Measurements from ENCODE around the gene CD46. TPM values are rescaled to one million over a fixed set of nuclear protein-coding genes. Genes with fewer than 3 reads are reported as not detected.

Gene CD46
- total RNA-seq, 2 experiments from 2014 or later: 112 to 115 TPM

GRCh38 chr1:207841901-207842300 is 90.0 kb downstream of the CD46 start:
- no peaks in the 10 kb centered on the region for H3K27me3 Mint-ChIP-seq
- H3K36me3 Mint-ChIP-seq (ENCODE audit: low read depth): peaks cover 34% of the 10 kb centered on the region
- H3K9me3 Mint-ChIP-seq: no peaks in the 10 kb centered on the region
- ChIA-PET POLR2A (no interaction called here), CTCF (interaction anchor here (0.8 to 4.6 kb wide), 6 partner anchors 13 to 43 kb away, joined by 4 to 24 read pairs (median 4); no protein-coding TSS in a partner anchor)
- no peak overlapping the region for H3K27ac Mint-ChIP-seq
- H3K4me1 Mint-ChIP-seq: peaks cover 28% of the 10 kb centered on the region
- no peak overlapping the region for H3K4me3 Mint-ChIP-seq
- no peak for DNase-seq

GRCh38 chr1:207842506-207842905 is 90.7 kb downstream of the CD46 start:
- H3K4me1 Mint-ChIP-seq: peaks cover 28% of the 10 kb centered on the region
- no peak for DNase-seq
- CTCF ChIA-PET: interaction anchor here (0.8 to 4.6 kb wide), 6 partner anchors 13 to 43 kb away, joined by 3 to 24 read pairs (median 4); no protein-coding TSS in a partner anchor
- H3K4me3 Mint-ChIP-seq: no peak overlapping the region
- POLR2A ChIA-PET: interaction anchor here (1.1 kb wide), 1 partner anchor 12 kb away, joined by 5 read pairs; no protein-coding TSS in a partner anchor
- H3K36me3 Mint-ChIP-seq (ENCODE audit: low read depth): peaks cover 33% of the 10 kb centered on the region
- H3K27me3 Mint-ChIP-seq: no peaks in the 10 kb centered on the region
- H3K27ac Mint-ChIP-seq: no peak overlapping the region
- H3K9me3 Mint-ChIP-seq: no peaks in the 10 kb centered on the region

- no peak overlapping the region for H3K27ac Mint-ChIP-seq
- H3K27me3 Mint-ChIP-seq: no peaks in the 10 kb centered on the region
- peaks cover 35% of the 10 kb centered on the region for H3K36me3 Mint-ChIP-seq (ENCODE audit: low read depth)
- H3K4me3 Mint-ChIP-seq: no peak overlapping the region
- no peaks in the 10 kb centered on the region for H3K9me3 Mint-ChIP-seq
- CTCF ChIA-PET: no interaction called here
- POLR2A ChIA-PET: no interaction called here
- DNase-seq: no peak
- H3K4me1 Mint-ChIP-seq: peaks cover 31% of the 10 kb centered on the region
These were observed 92.5 kb downstream of the CD46 start for GRCh38 chr1:207844371-207844770.

Other genes starting within 250 kb of the CD46 start
- not detected for gene CR1L, start 106.9 kb upstream of the CD46 start, total RNA-seq
- gene CD34, start 159.1 kb downstream of the CD46 start, total RNA-seq: under 1 TPM in 1 of 2 experiments, not detected in 1; 0.05 TPM